Nephron progenitor cell (in vitro differentiated cells): ENCODE results near the gene SLIT1.
A peak's percentile ranks its signal among the peaks of the same experiment; 100 is the strongest.

Source experiments
- DNase-seq: peaks from one replicate; pipeline ENCODE4 v3.0.0; 2021
- H3K27ac Mint-ChIP-seq: 2 replicates; pipeline ENCODE4 v1.8.0; 2021; ENCODE audit warnings: mild to moderate bottlenecking, moderate library complexity, mixed read lengths
- H3K27me3 Mint-ChIP-seq: 2 replicates; pipeline ENCODE4 v1.8.0; 2021; ENCODE audit warnings: mild to moderate bottlenecking, low read depth, mixed read lengths; ENCODE audit not compliant: poor library complexity
- H3K36me3 Mint-ChIP-seq: 2 replicates; pipeline ENCODE4 v1.8.0; 2021; ENCODE audit warnings: low read depth, mixed read lengths
- H3K4me1 Mint-ChIP-seq: 2 replicates; pipeline ENCODE4 v1.8.0; 2021; ENCODE audit warnings: mixed read lengths
- H3K4me3 Mint-ChIP-seq: 2 replicates; pipeline ENCODE4 v1.8.0; 2021; ENCODE audit warnings: mild to moderate bottlenecking, moderate library complexity, mixed read lengths
- H3K9me3 Mint-ChIP-seq: 2 replicates; pipeline ENCODE4 v1.8.0; 2021; ENCODE audit warnings: mild to moderate bottlenecking, moderate library complexity, mixed read lengths
- CTCF ChIP-seq: fragments of 200-600 bp; sonication (generic); IDR thresholded peaks from 2 replicates; pipeline ENCODE4 v1.5.0; 2021; ENCODE audit warnings: antibody characterized with exemption

Gene SLIT1

GRCh38 chr10:96951954-96952353 lies 233.8 kb downstream of the SLIT1 start:
- H3K27ac Mint-ChIP-seq, result no peak overlapping the region
- H3K4me1 Mint-ChIP-seq, result no peaks in the 10 kb centered on the region
- no peak overlapping the region for H3K4me3 Mint-ChIP-seq
- peaks cover 35% of the 10 kb centered on the region for H3K36me3 Mint-ChIP-seq
- DNase-seq, result no peak
- no peaks in the 10 kb centered on the region for H3K27me3 Mint-ChIP-seq
- no peaks in the 10 kb centered on the region for H3K9me3 Mint-ChIP-seq
- TF ChIP-seq CTCF, result no peak

GRCh38 chr10:96949039-96949683 lies 236.6 kb downstream of the SLIT1 start:
- H3K4me1 Mint-ChIP-seq, result no peaks in the 10 kb centered on the region
- H3K27ac Mint-ChIP-seq, result peak overlapping the region; percentile 40
- no peak for TF ChIP-seq CTCF
- H3K27me3 Mint-ChIP-seq, result no peaks in the 10 kb centered on the region
- H3K9me3 Mint-ChIP-seq, result no peaks in the 10 kb centered on the region
- DNase-seq, result no peak
- peaks cover 23% of the 10 kb centered on the region for H3K36me3 Mint-ChIP-seq
- H3K4me3 Mint-ChIP-seq, result no peak overlapping the region
